ENCODE measurements around the gene CTCF. TPM values are rescaled to one million over a fixed set of nuclear protein-coding genes. Genes with fewer than 3 reads are reported as not detected.
A peak's percentile ranks its signal among the peaks of the same experiment; 100 is the strongest.

Gene CTCF
- polyA plus RNA-seq, 1 experiment, result 24.4 TPM

- DNase-seq (ENCODE audit: low read depth, low spot score), result no peak
- H3K4me3 ChIP-seq (ENCODE audit: low read depth, low read length), result peak overlapping the region; percentile 58
- H3K27ac ChIP-seq (ENCODE audit: low read depth, low read length), result no peak overlapping the region
- H3K9me3 ChIP-seq (ENCODE audit: control insufficient read depth, insufficient read depth, low read length), result no peaks in the 10 kb centered on the region; the same call in 1 of the 2 replicates
- ChIA-PET POLR2A (no interaction called here), CTCF (interaction anchor here (1.2 kb wide), 1 partner anchor 106 kb away, joined by 4 read pairs; no protein-coding TSS in a partner anchor)
- peak; percentile 26 for TF ChIP-seq CTCF (IDR thresholded peaks at IDR 0.05; ENCODE audit: low read depth, low read length)
- H3K27me3 ChIP-seq (ENCODE audit: control insufficient read depth, insufficient read depth, low read length), result peaks cover 38% of the 10 kb centered on the region
Measured at GRCh38 chr16:67653128-67653788, 90.9 kb downstream of the CTCF start.

DNA sequence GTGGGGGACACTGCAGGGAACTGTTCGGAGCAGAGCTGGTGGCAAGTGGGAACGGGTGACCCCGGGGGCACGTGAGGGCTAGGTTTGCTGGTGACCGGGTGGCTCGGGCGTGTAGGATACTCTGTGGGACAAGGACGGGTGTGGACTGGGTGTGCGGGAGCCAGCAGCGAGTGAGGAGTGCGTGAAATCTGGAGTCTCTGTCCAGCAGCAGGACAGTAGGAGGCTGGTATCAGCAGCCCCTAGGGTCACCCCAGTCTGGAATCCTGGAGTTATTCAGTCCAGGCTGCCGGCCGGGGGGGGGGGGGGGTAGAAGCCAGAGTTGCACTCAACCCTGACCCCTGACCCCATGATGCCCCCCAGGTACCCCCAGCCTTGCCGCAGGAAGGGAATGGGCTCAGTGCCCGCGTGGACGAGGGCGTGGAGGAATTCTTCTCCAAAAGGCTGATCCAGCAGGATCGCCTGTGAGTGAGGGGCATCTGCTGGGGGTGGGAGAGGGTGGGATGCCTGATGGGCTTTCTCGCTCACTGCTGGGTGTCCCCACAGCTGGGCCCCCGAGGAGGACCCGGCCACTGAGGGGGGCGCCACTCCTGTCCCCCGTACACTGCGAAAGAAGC is 91.6 kb downstream of the CTCF start:
- Histone ChIP-seq H3K27me3 (ENCODE audit: control insufficient read depth, insufficient read depth, low read length) (peaks cover 32% of the 10 kb centered on the region), H3K9me3 (ENCODE audit: control insufficient read depth, insufficient read depth, low read length) (no peaks in the 10 kb centered on the region; the same call in 1 of the 2 replicates), H3K4me3 (ENCODE audit: low read depth, low read length) (peak overlapping the region; percentile 58), H3K27ac (ENCODE audit: low read depth, low read length) (no peak overlapping the region)
- ChIA-PET POLR2A (no interaction called here), CTCF (no interaction called here)
- TF ChIP-seq CTCF (IDR thresholded peaks at IDR 0.05; ENCODE audit: low read depth, low read length), result no peak
- no peak for DNase-seq (ENCODE audit: low read depth, low spot score)

GRCh38 chr16:67654403-67654911 is 92.1 kb downstream of the CTCF start:
- ChIA-PET CTCF (no interaction called here), POLR2A (no interaction called here)
- Histone ChIP-seq H3K27ac (ENCODE audit: low read depth, low read length) (no peak overlapping the region), H3K4me3 (ENCODE audit: low read depth, low read length) (no peak overlapping the region), H3K9me3 (ENCODE audit: control insufficient read depth, insufficient read depth, low read length) (no peaks in the 10 kb centered on the region; the same call in 1 of the 2 replicates), H3K27me3 (ENCODE audit: control insufficient read depth, insufficient read depth, low read length) (peaks cover 27% of the 10 kb centered on the region)
- no peak for TF ChIP-seq CTCF (IDR thresholded peaks at IDR 0.05; ENCODE audit: low read depth, low read length)
- DNase-seq (ENCODE audit: low read depth, low spot score), result no peak

DNA sequence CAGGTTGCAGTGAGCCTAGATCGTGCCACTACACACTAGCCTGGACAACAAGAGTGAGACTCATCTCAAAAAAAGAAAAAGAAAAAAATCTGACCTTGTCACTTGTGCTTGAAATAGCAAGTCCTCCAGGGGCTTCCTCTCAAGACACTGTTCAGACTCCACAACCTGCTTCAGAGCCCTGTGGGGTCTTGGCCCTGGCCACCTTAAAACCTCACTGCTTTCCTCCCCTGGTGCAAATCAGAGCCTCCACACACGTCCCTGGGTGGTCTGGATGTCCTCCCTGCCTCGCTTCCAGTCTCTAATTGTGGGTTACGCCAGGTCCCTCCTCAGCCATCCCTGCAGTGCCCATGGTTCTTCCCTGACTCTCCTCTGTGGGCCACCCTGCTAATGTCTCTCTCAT is 93.0 kb downstream of the CTCF start:
- H3K27ac ChIP-seq (ENCODE audit: low read depth, low read length), result no peak overlapping the region
- H3K27me3 ChIP-seq (ENCODE audit: control insufficient read depth, insufficient read depth, low read length), result peaks cover 19% of the 10 kb centered on the region
- no peak overlapping the region for H3K4me3 ChIP-seq (ENCODE audit: low read depth, low read length)
- POLR2A ChIA-PET, result no interaction called here
- CTCF ChIA-PET, result no interaction called here
- TF ChIP-seq CTCF (IDR thresholded peaks at IDR 0.05; ENCODE audit: low read depth, low read length), result no peak
- no peak for DNase-seq (ENCODE audit: low read depth, low spot score)
- H3K9me3 ChIP-seq (ENCODE audit: control insufficient read depth, insufficient read depth, low read length), result no peaks in the 10 kb centered on the region; the same call in 1 of the 2 replicates
